Stimulated activated CD8-positive, alpha-beta memory T cell treated with anti-CD3 and anti-CD28 coated beads, Interleukin-4, amount 100 ng/mL, for 24 hours (primary cell): ENCODE measurements around the gene ABHD17A.

Experiments used
- DNase-seq: peaks from one replicate; pipeline ENCODE4 v3.0.0-alpha.2; 2020; ENCODE audit warnings: low read depth

ABHD17A gene

GRCh38 chr19:1864480-1865171 lies 20.7 kb downstream of the ABHD17A start:
- no peak for DNase-seq

- peak; percentile 90 for DNase-seq
Measured at GRCh38 chr19:1863638-1864479, 21.4 kb downstream of the ABHD17A start.

GRCh38 chr19:1863328-1863637 lies 22.0 kb downstream of the ABHD17A start, which contains the start of gene KLF16:
KLF16 (minus strand) TSS chr19:1863579; CDS start chr19:1863497, 82 bp downstream.
- DNase-seq: no peak

GRCh38 chr19:1862424-1863327 lies 22.6 kb downstream of the ABHD17A start:
- no peak for DNase-seq

- no peak for DNase-seq
Measured at GRCh38 chr19:1862068-1862423, 23.2 kb downstream of the ABHD17A start.

GRCh38 chr19:1861599-1862031 lies 23.7 kb downstream of the ABHD17A start:
- no peak for DNase-seq

- DNase-seq: no peak
Measured at GRCh38 chr19:1860821-1861598, 24.3 kb downstream of the ABHD17A start.

GRCh38 chr19:1860042-1860775 lies 25.1 kb downstream of the ABHD17A start:
- DNase-seq: no peak

- DNase-seq: no peak
Measured at GRCh38 chr19:1859331-1859781, 25.9 kb downstream of the ABHD17A start.

GRCh38 chr19:1858412-1859081 lies 26.7 kb downstream of the ABHD17A start:
- no peak for DNase-seq

GRCh38 chr19:1857648-1858326 lies 27.5 kb downstream of the ABHD17A start:
- DNase-seq: no peak

GRCh38 chr19:1856698-1857603 lies 28.3 kb downstream of the ABHD17A start:
- no peak for DNase-seq

- DNase-seq: no peak
Measured at GRCh38 chr19:1856345-1856697, 29.0 kb downstream of the ABHD17A start.

GRCh38 chr19:1855828-1856255 lies 29.5 kb downstream of the ABHD17A start:
- no peak for DNase-seq

- DNase-seq: peak; percentile 69
Measured at GRCh38 chr19:1855040-1855827, 30.1 kb downstream of the ABHD17A start.

GRCh38 chr19:1854542-1855039 lies 30.7 kb downstream of the ABHD17A start:
- DNase-seq: no peak

- no peak for DNase-seq
Measured at GRCh38 chr19:1854039-1854541, 31.2 kb downstream of the ABHD17A start.
